Liver (tissue), 9 donors: ENCODE results near the gene SOCS3. TPM values are rescaled to one million over a fixed set of nuclear protein-coding genes. Genes with fewer than 3 reads are reported as not detected.
A peak's percentile ranks its signal among the peaks of the same experiment; 100 is the strongest.

Experiments used
- DNase-seq: peaks from one replicate; pipeline ENCODE4 v3.0.0-alpha.2; 2017; ENCODE audit warnings: low spot score
- H3K27ac ChIP-seq, 2 donors: one replicate each; pipeline ENCODE4 v1.7.0; 2013; ENCODE audit warnings: inconsistent platforms in 2 of 2, low read length in 2 of 2, control low read depth in 1 of 2, low read depth in 1 of 2, mild to moderate bottlenecking in 1 of 2
- H3K27me3 ChIP-seq, 4 donors: one replicate each; pipeline versions ENCODE4 v1.6.1 to v1.7.0; 2013; ENCODE audit warnings: low read length in 3 of 4, inconsistent platforms in 1 of 4, mild to moderate bottlenecking in 1 of 4, moderate library complexity in 1 of 4; ENCODE audit not compliant: control insufficient read depth in 4 of 4, insufficient read depth in 4 of 4
- H3K36me3 ChIP-seq, 4 donors: one replicate each; pipeline versions ENCODE4 v1.6.1 to v1.7.0; 2013; ENCODE audit warnings: low read length in 3 of 4, mild to moderate bottlenecking in 3 of 4, low read depth in 1 of 4, moderate library complexity in 1 of 4; ENCODE audit not compliant: control insufficient read depth in 4 of 4, insufficient read depth in 3 of 4
- H3K4me1 ChIP-seq, 4 donors: one replicate each; pipeline versions ENCODE4 v1.6.1 to v1.7.0; 2013; ENCODE audit warnings: low read length in 3 of 4, mild to moderate bottlenecking in 3 of 4, moderate library complexity in 1 of 4; ENCODE audit not compliant: control insufficient read depth in 4 of 4, insufficient read depth in 4 of 4
- H3K4me3 ChIP-seq, 3 donors: one replicate each; pipeline versions ENCODE4 v1.6.1 to v1.7.0; 2013; ENCODE audit warnings: low read length in 3 of 3, control low read depth in 1 of 3, low read depth in 1 of 3, mild to moderate bottlenecking in 1 of 3
- H3K9ac ChIP-seq, 2 donors: one replicate each; pipeline ENCODE4 v1.7.0; 2013; ENCODE audit warnings: low read length in 2 of 2, mild to moderate bottlenecking in 2 of 2, moderate library complexity in 2 of 2, control low read depth in 1 of 2, low read depth in 1 of 2
- H3K9me3 ChIP-seq, 4 donors: one replicate each; pipeline versions ENCODE4 v1.6.1 to v1.7.0; 2013; ENCODE audit warnings: low read length in 3 of 4; ENCODE audit not compliant: control insufficient read depth in 4 of 4
- CTCF ChIP-seq: fragments of 150-350 bp; IDR thresholded peaks from 2 replicates; pipeline ENCODE4 v1.5.1; 2017; ENCODE audit warnings: improper control_type of control experiment, low read depth, low read length; ENCODE audit not compliant: missing input control
- EGR1 ChIP-seq, 2 donors: IDR thresholded peaks; 2 replicates each; pipeline ENCODE4 v1.6.1; 2016 to 2018; ENCODE audit warnings: antibody characterized with exemption in 2 of 2, low read depth in 2 of 2
- FOXA1 ChIP-seq: IDR thresholded peaks from 2 replicates; pipeline ENCODE4 v1.6.1; 2016; ENCODE audit warnings: antibody characterized with exemption
- FOXA2 ChIP-seq: IDR thresholded peaks from 2 replicates; pipeline ENCODE4 v1.6.1; 2016; ENCODE audit warnings: antibody characterized with exemption
- HNF4A ChIP-seq, 2 donors: conservative IDR thresholded peaks; 2 replicates each; pipeline ENCODE4 v1.6.1; 2016; ENCODE audit warnings: antibody characterized with exemption in 2 of 2, mild to moderate bottlenecking in 2 of 2
- HNF4G ChIP-seq: IDR thresholded peaks from 2 replicates; pipeline ENCODE4 v1.6.1; 2016; ENCODE audit warnings: antibody characterized with exemption
- JUND ChIP-seq, 2 donors: IDR thresholded peaks; 2 replicates each; pipeline ENCODE4 v1.6.1; 2016; ENCODE audit warnings: antibody characterized with exemption in 2 of 2
- MAX ChIP-seq: IDR thresholded peaks from 2 replicates; pipeline ENCODE4 v1.6.1; 2016; ENCODE audit warnings: antibody characterized with exemption
- NR2F2 ChIP-seq: IDR thresholded peaks from 2 replicates; pipeline ENCODE4 v1.6.1; 2016; ENCODE audit warnings: antibody characterized with exemption
- REST ChIP-seq: IDR thresholded peaks from 2 replicates; pipeline ENCODE4 v1.6.1; 2016; ENCODE audit warnings: antibody characterized with exemption, mild to moderate bottlenecking
- RXRA ChIP-seq, 2 donors: IDR thresholded peaks; 2 replicates each; pipeline ENCODE4 v1.6.1; 2017 to 2018; ENCODE audit warnings: antibody characterized with exemption in 2 of 2, mild to moderate bottlenecking in 1 of 2
- TAF1 ChIP-seq: conservative IDR thresholded peaks from 2 replicates; pipeline ENCODE4 v1.6.1; 2016; ENCODE audit warnings: antibody characterized with exemption, mild to moderate bottlenecking
- YY1 ChIP-seq: IDR thresholded peaks from 2 replicates; pipeline ENCODE4 v1.6.1; 2016; ENCODE audit warnings: antibody characterized with exemption, mild to moderate bottlenecking
- ZBTB33 ChIP-seq: IDR thresholded peaks from 2 replicates; pipeline ENCODE4 v1.6.1; 2016; ENCODE audit warnings: antibody characterized with exemption
- WGBS: extraction: QIAGEN DNeasy Blood & Tissue Kit; methylation state at CpG from one replicate; pipeline ENCODE4 v1.1.7; 2013; 5-methylcytosine and 5-hydroxymethylcytosine counted together
- polyA plus RNA-seq, 2 donors: library from polyadenylated mRNA; stranded (reverse) in 1 of 2; unstranded in 1 of 2; fragments of 200-250 nt in 1 of 2; fragments of >200 nt in 1 of 2; fragmentation: Nextera tagmentation in 1 of 2; extraction: Ambion mirVana in 1 of 2; gene quantifications; one replicate each; pipeline versions ENCODE4 v1.2.1 to v1.2.3, GENCODE V29; 2013 to 2015
- total RNA-seq, 2 donors: library from RNA; depleted of rRNA; stranded (reverse); fragments of >200 nt; gene quantifications; one replicate each; pipeline ENCODE4 v1.2.3, GENCODE V29; 2014
- donor health status: healthy.
- donor health status: healthy.
- donor health status: healthy.
- donor health status: healthy.
- donor health status: healthy.

Gene SOCS3
- total and polyA plus RNA-seq, 4 donors, result 12.2 to 48.0 (median 18.3) TPM

GRCh38 chr17:78344666-78345065 is 15.2 kb downstream of the SOCS3 start:
- 92% methylated on average over 10 of the region's 10 CpGs for WGBS
- TF ChIP-seq REST (no peak), MAX (no peak), NR2F2 (no peak), HNF4G (no peak), TAF1 (no peak), EGR1 (IDR thresholded peaks at IDR 0.05; ENCODE audit: low read depth in 2 of 2) (no peak), FOXA1 (no peak), RXRA (IDR thresholded peaks at IDR 0.05) (no peak), FOXA2 (no peak), HNF4A (conservative IDR thresholded peaks at IDR 0.05) (no peak), ZBTB33 (no peak), JUND (IDR thresholded peaks at IDR 0.05) (no peak)
- Histone ChIP-seq H3K9ac (no peak overlapping the region), H3K27me3 (no peaks in the 10 kb centered on the region), H3K4me3 (no peak overlapping the region), H3K36me3 (no peaks in the 10 kb centered on the region), H3K27ac (no peak overlapping the region), H3K4me1 (peaks cover 2 to 23% (median 15%) of the 10 kb centered on the region in 4 donors), H3K9me3 (no peaks in the 10 kb centered on the region)
- DNase-seq, result no peak

GRCh38 chr17:78343543-78344201 is 16.2 kb downstream of the SOCS3 start:
- H3K27ac ChIP-seq, result peak overlapping the region; percentile 10 to 81
- TF ChIP-seq RXRA (IDR thresholded peaks at IDR 0.05) (no peak), YY1 (no peak), FOXA1 (no peak), CTCF (no peak)
- H3K27me3 ChIP-seq, result no peaks in the 10 kb centered on the region
- H3K36me3 ChIP-seq, result no peaks in the 10 kb centered on the region
- H3K4me3 ChIP-seq, result no peak overlapping the region
- H3K9me3 ChIP-seq, result no peaks in the 10 kb centered on the region
- WGBS, result 80% methylated on average over 19 of the region's 19 CpGs
- H3K4me1 ChIP-seq, result peaks cover 2 to 23% (median 15%) of the 10 kb centered on the region in 4 donors
- H3K9ac ChIP-seq, result no peak overlapping the region
- no peak for DNase-seq
